ENCODE data around the gene CCR4.
"Not testable (repeated sequence)": the region's sequence is repeated elsewhere in the genome, so short reads cannot be mapped to it uniquely, and the experiment has no call there.

CCR4 gene

DNA sequence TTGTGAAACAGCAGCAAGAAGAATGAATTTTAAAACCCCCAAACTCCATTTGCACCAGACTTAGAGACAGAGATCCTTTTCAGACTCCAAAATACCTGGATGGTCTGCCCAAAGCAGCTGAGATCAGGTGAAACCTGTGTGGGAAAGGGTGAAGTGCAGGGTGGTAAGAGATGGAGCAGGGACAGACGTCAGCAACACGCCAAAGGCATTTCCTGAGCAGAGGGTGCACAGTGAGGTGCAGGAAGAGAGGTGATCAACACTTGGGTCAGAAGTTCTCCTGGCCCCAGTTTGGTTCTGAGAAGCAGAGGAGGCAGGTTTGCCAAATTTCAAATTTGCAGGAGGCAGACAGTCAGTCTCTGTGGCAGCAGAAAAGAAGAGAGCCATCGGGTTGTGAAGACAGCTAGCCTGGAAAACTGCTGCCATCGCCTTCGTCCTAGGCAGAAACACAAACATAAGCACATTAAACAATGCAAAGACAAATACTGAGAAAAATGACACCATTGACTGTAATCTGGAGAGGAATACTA is 9.8 kb downstream of the CCR4 start:
- TF ChIP-seq, protein P1, sequence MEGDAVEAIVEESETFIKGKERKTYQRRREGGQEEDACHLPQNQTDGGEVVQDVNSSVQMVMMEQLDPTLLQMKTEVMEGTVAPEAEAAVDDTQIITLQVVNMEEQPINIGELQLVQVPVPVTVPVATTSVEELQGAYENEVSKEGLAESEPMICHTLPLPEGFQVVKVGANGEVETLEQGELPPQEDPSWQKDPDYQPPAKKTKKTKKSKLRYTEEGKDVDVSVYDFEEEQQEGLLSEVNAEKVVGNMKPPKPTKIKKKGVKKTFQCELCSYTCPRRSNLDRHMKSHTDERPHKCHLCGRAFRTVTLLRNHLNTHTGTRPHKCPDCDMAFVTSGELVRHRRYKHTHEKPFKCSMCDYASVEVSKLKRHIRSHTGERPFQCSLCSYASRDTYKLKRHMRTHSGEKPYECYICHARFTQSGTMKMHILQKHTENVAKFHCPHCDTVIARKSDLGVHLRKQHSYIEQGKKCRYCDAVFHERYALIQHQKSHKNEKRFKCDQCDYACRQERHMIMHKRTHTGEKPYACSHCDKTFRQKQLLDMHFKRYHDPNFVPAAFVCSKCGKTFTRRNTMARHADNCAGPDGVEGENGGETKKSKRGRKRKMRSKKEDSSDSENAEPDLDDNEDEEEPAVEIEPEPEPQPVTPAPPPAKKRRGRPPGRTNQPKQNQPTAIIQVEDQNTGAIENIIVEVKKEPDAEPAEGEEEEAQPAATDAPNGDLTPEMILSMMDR (conservative IDR thresholded peaks at IDR 0.05; ENCODE audit: control insufficient read depth, insufficient read depth, low read depth, low read length), result no peak
- DNase-seq (ENCODE audit: low read depth), result no peak
- no peak overlapping the region for H3K4me3 ChIP-seq (ENCODE audit: control insufficient read depth, low read depth, low read length)

DNA sequence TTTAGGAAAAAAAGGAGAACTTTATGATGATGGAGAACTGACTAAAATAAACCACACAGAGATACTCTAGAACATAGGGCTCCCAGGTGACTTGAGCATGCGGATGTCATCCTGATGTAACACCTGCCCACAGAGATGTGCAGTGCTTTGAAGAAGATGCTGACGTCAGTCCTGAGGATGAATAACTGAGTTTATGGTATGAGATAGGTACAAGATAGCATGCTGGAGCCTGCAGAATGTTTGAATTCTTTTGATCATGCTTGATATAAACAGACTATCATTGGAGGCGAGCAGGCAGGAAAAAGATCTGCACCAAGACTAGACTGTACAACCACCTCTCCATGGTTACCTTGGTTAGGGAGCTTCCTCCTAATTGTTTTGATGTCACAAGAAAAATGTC is 12.4 kb downstream of the CCR4 start:
- DNase-seq (ENCODE audit: low read depth), result no peak
- TF ChIP-seq, protein P1 (conservative IDR thresholded peaks at IDR 0.05; ENCODE audit: control insufficient read depth, insufficient read depth, low read depth, low read length), result no peak
- no peak overlapping the region for H3K4me3 ChIP-seq (ENCODE audit: control insufficient read depth, low read depth, low read length)

- DNase-seq (ENCODE audit: low read depth), result not testable (repeated sequence)
Measured at GRCh38 chr3:32964781-32965180, 13.3 kb downstream of the CCR4 start.

DNA sequence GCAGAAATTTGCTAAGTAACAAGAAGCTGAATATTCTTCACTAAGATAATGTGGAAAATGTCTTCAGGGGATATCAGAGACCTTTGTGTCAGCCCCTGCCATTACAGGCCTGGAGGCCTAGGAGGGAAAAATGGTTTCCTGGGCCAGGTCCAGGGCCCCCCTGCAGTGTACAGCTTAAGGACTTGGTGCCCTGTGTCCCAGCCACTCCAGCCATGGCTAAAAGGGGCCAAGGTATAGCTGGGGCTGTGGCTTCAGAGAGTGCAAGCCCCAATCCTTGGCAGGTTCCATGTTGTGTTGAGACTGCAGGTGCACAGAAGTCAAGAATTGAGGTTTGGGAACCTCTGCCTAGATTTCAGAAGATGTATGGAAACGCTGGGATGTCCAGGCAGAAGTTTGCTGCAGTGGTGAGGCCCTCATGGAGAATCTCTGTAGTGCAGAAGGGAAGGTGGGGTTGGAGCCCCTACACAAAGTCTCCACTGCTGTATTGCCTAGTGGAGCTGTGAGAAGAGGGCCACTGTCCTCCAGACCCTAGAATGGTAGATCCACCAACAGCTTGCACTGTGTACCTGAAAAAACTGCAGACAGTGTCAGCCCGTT is 14.3 kb downstream of the CCR4 start:
- H3K4me3 ChIP-seq (ENCODE audit: control insufficient read depth, low read depth, low read length); DNase-seq (ENCODE audit: low read depth): not testable (repeated sequence)

More at GRCh38 chr3:32964781-32965180, 13.3 kb downstream of the CCR4 start:
- H3K4me3 ChIP-seq (ENCODE audit: control insufficient read depth, low read depth, low read length), result not testable (repeated sequence)

DNA sequence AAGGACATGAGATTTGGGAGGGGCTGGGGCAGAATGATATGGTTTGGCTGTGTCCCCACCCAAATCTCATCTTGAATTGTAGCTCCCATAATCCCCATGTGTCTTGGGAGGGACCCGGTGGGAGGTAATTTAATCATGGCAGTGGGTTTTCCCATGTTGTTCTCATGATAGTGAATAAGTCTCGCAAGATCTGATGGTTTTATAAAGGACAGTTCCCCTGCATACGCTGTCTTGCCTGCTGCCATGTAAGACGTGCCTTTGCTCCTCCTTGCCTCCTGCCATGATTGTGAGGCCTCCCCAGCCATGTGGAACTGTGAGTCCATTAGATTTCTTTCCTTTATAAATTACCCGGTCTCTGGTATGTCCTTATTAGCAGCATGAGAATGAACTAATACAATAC is 15.2 kb downstream of the CCR4 start:
- DNase-seq (ENCODE audit: low read depth); H3K4me3 ChIP-seq (ENCODE audit: control insufficient read depth, low read depth, low read length): not testable (repeated sequence)

GRCh38 chr3:32968166-32968919 is 16.9 kb downstream of the CCR4 start:
- TF ChIP-seq, protein P1 (conservative IDR thresholded peaks at IDR 0.05; ENCODE audit: control insufficient read depth, insufficient read depth, low read depth, low read length), result no peak
- DNase-seq (ENCODE audit: low read depth), result no peak
- H3K4me3 ChIP-seq (ENCODE audit: control insufficient read depth, low read depth, low read length), result no peak overlapping the region

DNA sequence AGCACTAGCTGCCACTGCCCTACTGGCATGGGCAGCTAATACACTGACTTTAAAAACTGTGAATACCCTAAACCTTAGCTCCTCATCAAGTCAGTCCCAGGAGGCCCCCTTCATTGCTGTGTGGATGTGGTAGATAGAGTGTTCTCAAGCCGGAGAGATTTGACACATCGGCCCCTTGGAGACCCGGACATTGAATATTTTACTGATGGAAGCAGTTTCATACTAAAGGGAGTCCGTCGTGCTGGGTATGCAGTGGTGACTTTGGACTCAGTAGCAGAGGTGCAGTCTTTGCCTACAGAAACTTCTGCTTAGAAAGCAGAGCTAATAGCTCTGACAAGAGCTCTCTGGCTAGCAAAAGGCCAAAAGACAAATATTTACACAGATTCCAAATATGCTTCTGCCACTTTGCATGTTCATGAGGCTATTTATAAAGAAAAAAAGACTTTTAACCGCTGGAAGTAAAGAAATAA is 17.5 kb downstream of the CCR4 start:
- TF ChIP-seq, protein P1 (conservative IDR thresholded peaks at IDR 0.05; ENCODE audit: control insufficient read depth, insufficient read depth, low read depth, low read length), result no peak
- DNase-seq (ENCODE audit: low read depth), result no peak
- H3K4me3 ChIP-seq (ENCODE audit: control insufficient read depth, low read depth, low read length), result no peak overlapping the region

DNA sequence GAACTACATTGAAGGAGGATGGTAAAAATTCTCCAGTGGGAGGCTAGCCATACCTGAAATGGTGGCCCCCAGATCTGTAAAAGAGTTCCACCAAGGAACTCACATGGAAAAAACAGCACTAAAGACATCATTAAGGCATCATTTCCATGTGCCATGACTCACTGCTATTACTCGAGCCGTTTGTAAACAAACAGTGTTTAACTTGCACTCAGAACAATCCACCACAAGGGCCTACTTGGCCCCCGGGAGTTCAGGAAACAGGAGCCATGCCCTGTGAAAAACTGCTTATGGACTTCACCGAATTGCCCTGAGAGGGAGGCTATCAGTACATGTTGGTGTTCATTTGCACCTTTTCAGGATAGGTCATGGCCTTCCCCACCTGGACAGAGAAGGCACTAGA is 18.2 kb downstream of the CCR4 start:
- no peak overlapping the region for H3K4me3 ChIP-seq (ENCODE audit: control insufficient read depth, low read depth, low read length)
- peak; percentile 36 for DNase-seq (ENCODE audit: low read depth)
- TF ChIP-seq, protein P1 (conservative IDR thresholded peaks at IDR 0.05; ENCODE audit: control insufficient read depth, insufficient read depth, low read depth, low read length), result no peak

- not testable (repeated sequence) for DNase-seq (ENCODE audit: low read depth)
Measured at GRCh38 chr3:32971291-32971690, 19.8 kb downstream of the CCR4 start.

More at GRCh38 chr3:32971291-32971690, 19.8 kb downstream of the CCR4 start:
- H3K4me3 ChIP-seq (ENCODE audit: control insufficient read depth, low read depth, low read length), result not testable (repeated sequence)

All from fibroblast of mammary gland (primary cell).